Keratinocyte (primary cell): ENCODE results near the gene RAC2. TPM values are rescaled to one million over a fixed set of nuclear protein-coding genes. Genes with fewer than 3 reads are reported as not detected.

Experiments used
- DNase-seq: peaks from one replicate; pipeline ENCODE4 v3.0.0-alpha.2; 2011; ENCODE audit warnings: low read depth, missing footprints, low spot score
- FAIRE-seq: peaks from 2 replicates; lab custom pipeline; 2011; peaks lifted over from hg19 to GRCh38; lab: Jason Lieb, UNC
- H2AFZ ChIP-seq: 2 replicates; pipeline ENCODE4 v1.6.0; 2012; ENCODE audit warnings: low read length, control low read depth, inconsistent platforms; ENCODE audit not compliant: control insufficient read depth
- H3K27ac ChIP-seq: 2 replicates; pipeline ENCODE4 v1.5.1; 2011; ENCODE audit warnings: low read length; ENCODE audit not compliant: control insufficient read depth, insufficient read depth
- H3K27me3 ChIP-seq: 3 replicates; pipeline ENCODE4 v1.6.0; 2011; ENCODE audit warnings: low read length; ENCODE audit not compliant: control insufficient read depth, insufficient read depth; ENCODE audit errors: extremely low read depth
- H3K36me3 ChIP-seq, 2 experiments: 2 replicates in 1 of 2; 3 replicates in 1 of 2; pipeline ENCODE4 v1.5.1; 2011; ENCODE audit warnings: low read length in 2 of 2, mild to moderate bottlenecking in 1 of 2; ENCODE audit not compliant: control insufficient read depth in 2 of 2, insufficient read depth in 2 of 2; ENCODE audit errors: extremely low read depth in 1 of 2
- H3K4me1 ChIP-seq: 3 replicates; pipeline ENCODE4 v1.5.1; 2011; ENCODE audit warnings: low read length; ENCODE audit not compliant: control insufficient read depth, insufficient read depth; ENCODE audit errors: extremely low read depth
- H3K4me2 ChIP-seq: 3 replicates; pipeline ENCODE4 v1.6.0; 2011; ENCODE audit warnings: low read depth, low read length; ENCODE audit not compliant: control insufficient read depth, insufficient read depth; ENCODE audit errors: extremely low read depth
- H3K4me3 ChIP-seq, 3 experiments: fragments of 200-600 bp in 1 of 3; sonication (generic) in 1 of 3; 2 replicates in 2 of 3; 3 replicates in 1 of 3; pipeline ENCODE4 v1.5.1; 2011 to 2016; ENCODE audit warnings: low read length in 3 of 3, mild to moderate bottlenecking in 3 of 3, control low read depth in 2 of 3, inconsistent platforms in 1 of 3, low read depth in 1 of 3, mixed read lengths in 1 of 3, mixed run types in 1 of 3, moderate library complexity in 1 of 3; ENCODE audit not compliant: control insufficient read depth in 2 of 3, insufficient read depth in 2 of 3; ENCODE audit errors: extremely low read depth in 1 of 3
- H3K79me2 ChIP-seq: 2 replicates; pipeline ENCODE4 v1.6.0; 2012; ENCODE audit warnings: low read length; ENCODE audit not compliant: control insufficient read depth, insufficient read depth
- H3K9ac ChIP-seq: 3 replicates; pipeline ENCODE4 v1.6.0; 2011; ENCODE audit warnings: low read length; ENCODE audit not compliant: control insufficient read depth, insufficient read depth; ENCODE audit errors: extremely low read depth
- H3K9me1 ChIP-seq: 3 replicates; pipeline ENCODE4 v1.6.0; 2011; ENCODE audit warnings: low read length; ENCODE audit not compliant: control insufficient read depth, insufficient read depth; ENCODE audit errors: extremely low read depth
- H3K9me3 ChIP-seq: 2 replicates; pipeline ENCODE4 v1.5.1; 2012; ENCODE audit warnings: low read depth, low read length; ENCODE audit not compliant: control insufficient read depth
- H4K20me1 ChIP-seq: 3 replicates; pipeline ENCODE4 v1.6.0; 2011; ENCODE audit warnings: low read length; ENCODE audit not compliant: control insufficient read depth, insufficient read depth; ENCODE audit errors: extremely low read depth
- EZH2 ChIP-seq: IDR thresholded peaks from one replicate; pipeline ENCODE4 v1.6.1; 2012; ENCODE audit warnings: inconsistent platforms, mild to moderate bottlenecking, low read length, moderate library complexity
- dilution Hi-C: fragments of 300-500 bp; cut with MboI; formaldehyde crosslinking; loops from one replicate; pipeline ENCODE4 v1.7.0; 2020; ENCODE audit warnings: low sequenced_read_pairs; ENCODE audit not compliant: extremely low pct_ligation_motif_present
- polyA plus RNA-seq, 5 experiments: library from polyadenylated mRNA; depleted of rRNA in 3 of 5; stranded (reverse) in 3 of 5; stranded (forward) in 1 of 5; unstranded in 1 of 5; fragments of >200 nt; gene quantifications; 1 replicate in 1 of 5; 2 replicates in 3 of 5; 3 replicates in 1 of 5; pipeline versions ENCODE4 v1.2.1 to v1.2.3, GENCODE V29; 2011 to 2012; ENCODE audit warnings: missing spikeins in 2 of 5, low read depth in 1 of 5, low replicate concordance in 1 of 5
- TF ChIP-seq, protein P1 (sequence below), 3 experiments: IDR thresholded peaks in 1 of 3; conservative IDR thresholded peaks in 1 of 3; optimal IDR thresholded peaks in 1 of 3; 2 replicates in 2 of 3; 3 replicates in 1 of 3; pipeline versions ENCODE3 to v1.5.1; 2011; ENCODE audit warnings: low read length in 3 of 3, mild to moderate bottlenecking in 3 of 3, moderate library complexity in 2 of 3, control low read depth in 1 of 3, inconsistent platforms in 1 of 3; ENCODE audit not compliant: insufficient read depth in 2 of 3; ENCODE audit errors: extremely low read depth in 1 of 3

RAC2 gene
- polyA plus RNA-seq, 1 donor (not counting 4 experiments of a cell fraction or from before 2014, with no cell fraction given): 78.6 TPM

DNA sequence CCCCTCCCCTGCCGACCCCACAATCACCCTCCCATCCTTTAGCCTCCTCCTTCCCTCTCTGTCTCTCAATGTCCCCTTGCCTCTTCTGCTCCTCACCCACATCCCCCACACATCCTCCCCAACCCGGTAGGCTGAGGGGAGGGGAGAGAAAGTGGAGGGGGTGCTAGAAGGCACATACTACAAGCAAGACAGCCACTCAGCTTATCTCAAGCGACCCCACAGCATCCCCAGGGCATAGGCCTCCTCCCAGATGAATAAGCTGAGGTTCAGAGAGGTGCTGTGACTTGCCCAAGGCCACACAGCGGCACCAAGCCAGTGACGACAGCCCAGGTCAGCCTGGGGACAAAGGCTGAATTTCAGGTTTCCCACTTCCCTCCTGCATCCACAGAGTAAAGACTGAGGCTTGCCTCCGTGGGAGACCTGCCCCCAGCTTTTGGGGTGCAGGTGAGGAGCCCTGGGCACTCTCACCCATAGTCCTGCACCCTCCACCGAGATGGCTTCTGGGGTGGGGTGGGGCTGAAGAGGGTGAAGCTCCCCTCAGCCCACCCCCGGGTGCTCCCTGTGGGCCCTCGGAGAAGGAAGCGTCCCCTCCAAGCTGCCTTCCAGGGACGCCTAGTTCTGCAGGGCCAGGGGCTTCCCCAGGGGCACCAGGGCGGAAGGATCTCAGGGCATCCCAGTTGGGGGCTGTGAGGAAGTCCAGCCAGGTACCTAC lies 511 bp downstream of the RAC2 start:
- Histone ChIP-seq H3K36me3 (peaks cover 13 to 28% of the 10 kb centered on the region in 2 experiments), H3K79me2 (peaks cover 18% of the 10 kb centered on the region), H3K9me3 (no peaks in the 10 kb centered on the region), H3K4me3 (peak overlapping the region; percentile 63 to 65 (median 65)), H3K4me2 (peak overlapping the region; percentile 78), H3K9ac (peak overlapping the region; percentile 77), H3K9me1 (no peaks in the 10 kb centered on the region), H3K27me3 (no peaks in the 10 kb centered on the region), H3K27ac (peak overlapping the region; percentile 5), H4K20me1 (no peaks in the 10 kb centered on the region), H3K4me1 (peaks cover 28% of the 10 kb centered on the region), H2AFZ (peak overlapping the region; percentile 77)
- FAIRE-seq: peak; percentile 56
- TF ChIP-seq, protein P1, sequence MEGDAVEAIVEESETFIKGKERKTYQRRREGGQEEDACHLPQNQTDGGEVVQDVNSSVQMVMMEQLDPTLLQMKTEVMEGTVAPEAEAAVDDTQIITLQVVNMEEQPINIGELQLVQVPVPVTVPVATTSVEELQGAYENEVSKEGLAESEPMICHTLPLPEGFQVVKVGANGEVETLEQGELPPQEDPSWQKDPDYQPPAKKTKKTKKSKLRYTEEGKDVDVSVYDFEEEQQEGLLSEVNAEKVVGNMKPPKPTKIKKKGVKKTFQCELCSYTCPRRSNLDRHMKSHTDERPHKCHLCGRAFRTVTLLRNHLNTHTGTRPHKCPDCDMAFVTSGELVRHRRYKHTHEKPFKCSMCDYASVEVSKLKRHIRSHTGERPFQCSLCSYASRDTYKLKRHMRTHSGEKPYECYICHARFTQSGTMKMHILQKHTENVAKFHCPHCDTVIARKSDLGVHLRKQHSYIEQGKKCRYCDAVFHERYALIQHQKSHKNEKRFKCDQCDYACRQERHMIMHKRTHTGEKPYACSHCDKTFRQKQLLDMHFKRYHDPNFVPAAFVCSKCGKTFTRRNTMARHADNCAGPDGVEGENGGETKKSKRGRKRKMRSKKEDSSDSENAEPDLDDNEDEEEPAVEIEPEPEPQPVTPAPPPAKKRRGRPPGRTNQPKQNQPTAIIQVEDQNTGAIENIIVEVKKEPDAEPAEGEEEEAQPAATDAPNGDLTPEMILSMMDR (optimal IDR thresholded peaks at IDR 0.05 in 1 of 3, IDR thresholded peaks at IDR 0.05 in 1 of 3, conservative IDR thresholded peaks at IDR 0.05 in 1 of 3; ENCODE audit: extremely low read depth in 1 of 3, insufficient read depth in 2 of 3, low read length in 3 of 3): no peak
- no peak for TF ChIP-seq EZH2
- dilution Hi-C loops: no loop called here
- DNase-seq: no peak

GRCh38 chr22:37242395-37242918 lies 1.6 kb downstream of the RAC2 start:
- peak overlapping the region; percentile 78 for H3K4me2 ChIP-seq
- H3K79me2 ChIP-seq: peaks cover 18% of the 10 kb centered on the region
- dilution Hi-C loops: no loop called here
- no peak for DNase-seq
- TF ChIP-seq, protein P1 (optimal IDR thresholded peaks at IDR 0.05 in 1 of 3, IDR thresholded peaks at IDR 0.05 in 1 of 3, conservative IDR thresholded peaks at IDR 0.05 in 1 of 3; ENCODE audit: extremely low read depth in 1 of 3, insufficient read depth in 2 of 3, low read length in 3 of 3): no peak
- TF ChIP-seq EZH2: no peak
- no peaks in the 10 kb centered on the region for H3K27me3 ChIP-seq
- no peak overlapping the region for H2AFZ ChIP-seq
- peaks cover 24% of the 10 kb centered on the region for H3K4me1 ChIP-seq
- no peaks in the 10 kb centered on the region for H3K9me3 ChIP-seq
- H3K36me3 ChIP-seq: peaks cover 15 to 28% of the 10 kb centered on the region in 2 experiments
- peak overlapping the region; percentile 77 for H3K9ac ChIP-seq
- H3K4me3 ChIP-seq: peak overlapping the region; percentile 63 to 65 (median 65)
- H4K20me1 ChIP-seq: no peaks in the 10 kb centered on the region
- H3K27ac ChIP-seq: peak overlapping the region; percentile 42
- peak; percentile 79 for FAIRE-seq
- no peaks in the 10 kb centered on the region for H3K9me1 ChIP-seq
